ENCODE measurements around the gene CEP85.

Gene CEP85

DNA sequence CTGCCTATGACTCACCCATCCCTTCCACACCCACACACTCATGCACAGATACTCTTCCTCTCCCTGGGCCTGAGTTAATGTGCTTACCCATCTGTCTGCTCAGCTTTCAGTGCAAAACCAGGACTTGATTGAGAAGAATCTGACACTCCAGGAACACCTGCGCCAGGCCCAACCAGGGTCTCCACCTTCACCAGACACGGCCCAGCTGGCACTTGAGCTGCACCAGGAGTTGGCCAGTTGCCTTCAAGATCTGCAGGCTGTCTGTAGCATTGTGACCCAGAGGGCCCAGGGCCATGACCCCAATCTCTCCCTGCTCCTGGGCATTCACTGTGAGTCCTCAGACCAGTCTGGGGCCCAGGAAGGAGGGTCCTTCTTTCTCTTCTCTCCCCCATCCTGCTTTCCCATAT is 42.4 kb downstream of the CEP85 start:
- no peak for DNase-seq (ENCODE audit: low read depth)
- no peak overlapping the region for H3K4me3 ChIP-seq (ENCODE audit: low read depth, low read length)

DNA sequence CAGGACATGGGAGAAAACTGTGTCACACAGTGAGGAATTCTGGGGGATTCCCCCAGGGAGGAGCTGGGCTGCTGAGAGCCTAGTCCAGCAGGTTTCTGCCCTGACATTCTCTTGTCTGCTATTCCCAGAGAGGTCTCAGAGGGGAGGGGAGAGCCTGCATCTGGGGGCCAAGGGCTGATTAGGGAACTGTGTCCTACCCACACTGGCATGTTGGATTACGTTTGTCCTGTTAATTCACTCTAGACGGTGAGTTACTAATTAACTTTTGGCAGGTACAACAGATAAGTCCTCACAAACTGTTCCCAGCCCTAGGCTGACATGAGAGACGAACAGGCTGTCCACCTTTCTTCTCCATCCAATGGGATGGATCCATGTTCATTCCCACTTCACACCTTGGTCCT is 43.3 kb downstream of the CEP85 start:
- H3K4me3 ChIP-seq (ENCODE audit: low read depth, low read length) = no peak overlapping the region
- TF ChIP-seq, protein P1, sequence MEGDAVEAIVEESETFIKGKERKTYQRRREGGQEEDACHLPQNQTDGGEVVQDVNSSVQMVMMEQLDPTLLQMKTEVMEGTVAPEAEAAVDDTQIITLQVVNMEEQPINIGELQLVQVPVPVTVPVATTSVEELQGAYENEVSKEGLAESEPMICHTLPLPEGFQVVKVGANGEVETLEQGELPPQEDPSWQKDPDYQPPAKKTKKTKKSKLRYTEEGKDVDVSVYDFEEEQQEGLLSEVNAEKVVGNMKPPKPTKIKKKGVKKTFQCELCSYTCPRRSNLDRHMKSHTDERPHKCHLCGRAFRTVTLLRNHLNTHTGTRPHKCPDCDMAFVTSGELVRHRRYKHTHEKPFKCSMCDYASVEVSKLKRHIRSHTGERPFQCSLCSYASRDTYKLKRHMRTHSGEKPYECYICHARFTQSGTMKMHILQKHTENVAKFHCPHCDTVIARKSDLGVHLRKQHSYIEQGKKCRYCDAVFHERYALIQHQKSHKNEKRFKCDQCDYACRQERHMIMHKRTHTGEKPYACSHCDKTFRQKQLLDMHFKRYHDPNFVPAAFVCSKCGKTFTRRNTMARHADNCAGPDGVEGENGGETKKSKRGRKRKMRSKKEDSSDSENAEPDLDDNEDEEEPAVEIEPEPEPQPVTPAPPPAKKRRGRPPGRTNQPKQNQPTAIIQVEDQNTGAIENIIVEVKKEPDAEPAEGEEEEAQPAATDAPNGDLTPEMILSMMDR (IDR thresholded peaks at IDR 0.05; ENCODE audit: control insufficient read depth, extremely low read depth, insufficient read depth) = no peak
- no peak for DNase-seq (ENCODE audit: low read depth)

More for the DNA sequence above, 42.4 kb downstream of the CEP85 start:
- TF ChIP-seq, protein P1 (IDR thresholded peaks at IDR 0.05; ENCODE audit: control insufficient read depth, extremely low read depth, insufficient read depth) = no peak

DNA sequence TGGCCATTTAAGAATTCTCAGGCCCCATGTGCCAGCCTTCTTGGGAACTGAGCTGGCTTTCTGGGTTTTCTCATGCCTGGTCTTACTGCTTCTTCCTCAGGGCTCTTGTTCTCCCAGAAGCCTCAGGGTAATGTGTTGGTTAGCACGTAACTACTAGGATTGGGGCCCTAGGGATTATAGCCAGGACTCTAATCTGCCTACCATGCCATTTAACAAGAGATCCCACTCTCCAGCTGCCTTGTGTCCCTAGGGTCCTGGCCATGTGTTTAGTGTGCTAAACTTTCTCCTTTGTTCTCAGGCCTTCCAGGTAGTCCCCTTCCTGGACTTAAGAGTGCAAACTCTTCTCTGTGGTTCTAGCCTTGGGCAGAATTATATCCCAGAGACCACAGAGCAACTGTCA is 43.7 kb downstream of the CEP85 start:
- no peak overlapping the region for H3K4me3 ChIP-seq (ENCODE audit: low read depth, low read length)
- no peak for DNase-seq (ENCODE audit: low read depth)
- TF ChIP-seq, protein P1 (IDR thresholded peaks at IDR 0.05; ENCODE audit: control insufficient read depth, extremely low read depth, insufficient read depth) = no peak

DNA sequence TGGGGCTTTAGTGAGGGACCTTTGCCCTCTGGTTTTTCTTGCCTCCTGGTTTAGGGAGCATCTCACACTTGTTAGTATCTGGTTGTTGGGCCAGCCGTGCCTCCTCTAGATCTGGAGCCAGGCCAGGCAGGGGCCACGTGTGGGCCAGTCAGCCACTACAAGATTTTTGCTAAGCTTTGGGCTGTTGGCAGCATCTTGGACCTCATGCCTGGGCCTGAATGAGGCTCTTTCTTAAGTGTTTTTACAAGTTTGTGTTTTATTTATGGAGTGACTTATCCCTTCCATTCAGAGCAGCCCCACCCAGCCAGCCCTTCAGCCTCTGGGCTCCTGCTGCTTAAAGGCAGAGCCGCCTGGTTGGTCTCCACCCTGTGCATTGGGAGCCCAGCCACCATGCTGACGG is 44.3 kb downstream of the CEP85 start:
- no peak for DNase-seq (ENCODE audit: low read depth)
- no peak overlapping the region for H3K4me3 ChIP-seq (ENCODE audit: low read depth, low read length)
- TF ChIP-seq, protein P1 (IDR thresholded peaks at IDR 0.05; ENCODE audit: control insufficient read depth, extremely low read depth, insufficient read depth) = no peak

DNA sequence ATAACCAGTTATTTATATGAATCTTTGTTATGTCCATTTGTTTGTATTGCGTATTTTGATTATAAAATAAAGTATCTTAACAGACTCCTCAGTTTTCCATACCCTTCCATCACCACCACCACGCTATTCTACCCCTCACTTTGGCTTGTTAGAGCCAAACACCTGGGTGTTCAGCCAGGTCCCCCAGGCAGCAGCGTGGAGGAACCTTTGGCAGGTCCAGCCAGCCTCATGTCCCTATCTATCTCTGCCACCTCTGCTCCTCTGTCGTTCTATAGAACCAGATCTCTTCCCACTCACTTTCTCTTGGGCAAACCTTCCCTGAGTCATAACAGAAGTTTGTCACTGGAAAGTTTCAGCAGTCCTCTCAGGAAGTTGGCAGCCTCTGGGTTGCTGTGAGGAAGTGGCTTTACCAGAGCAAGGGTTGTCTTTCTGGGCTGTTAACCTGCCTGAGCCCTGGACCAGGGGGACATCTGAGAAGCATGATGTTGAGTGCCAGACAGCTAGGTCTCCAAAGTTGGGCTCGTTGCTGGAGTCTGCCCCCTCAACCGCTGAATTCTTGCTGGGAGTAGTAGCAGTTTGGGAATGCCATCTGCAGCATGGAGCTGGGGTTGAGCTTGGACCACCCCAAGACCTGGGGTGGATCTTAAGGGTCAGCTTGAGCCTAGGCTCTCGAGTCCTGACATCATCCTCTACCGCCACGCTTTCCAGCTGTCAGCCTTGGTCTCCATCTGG is 44.9 kb downstream of the CEP85 start:
- no peak for DNase-seq (ENCODE audit: low read depth)
- TF ChIP-seq, protein P1 (IDR thresholded peaks at IDR 0.05; ENCODE audit: control insufficient read depth, extremely low read depth, insufficient read depth) = no peak
- peak overlapping the region; percentile 60 for H3K4me3 ChIP-seq (ENCODE audit: low read depth, low read length)

DNA sequence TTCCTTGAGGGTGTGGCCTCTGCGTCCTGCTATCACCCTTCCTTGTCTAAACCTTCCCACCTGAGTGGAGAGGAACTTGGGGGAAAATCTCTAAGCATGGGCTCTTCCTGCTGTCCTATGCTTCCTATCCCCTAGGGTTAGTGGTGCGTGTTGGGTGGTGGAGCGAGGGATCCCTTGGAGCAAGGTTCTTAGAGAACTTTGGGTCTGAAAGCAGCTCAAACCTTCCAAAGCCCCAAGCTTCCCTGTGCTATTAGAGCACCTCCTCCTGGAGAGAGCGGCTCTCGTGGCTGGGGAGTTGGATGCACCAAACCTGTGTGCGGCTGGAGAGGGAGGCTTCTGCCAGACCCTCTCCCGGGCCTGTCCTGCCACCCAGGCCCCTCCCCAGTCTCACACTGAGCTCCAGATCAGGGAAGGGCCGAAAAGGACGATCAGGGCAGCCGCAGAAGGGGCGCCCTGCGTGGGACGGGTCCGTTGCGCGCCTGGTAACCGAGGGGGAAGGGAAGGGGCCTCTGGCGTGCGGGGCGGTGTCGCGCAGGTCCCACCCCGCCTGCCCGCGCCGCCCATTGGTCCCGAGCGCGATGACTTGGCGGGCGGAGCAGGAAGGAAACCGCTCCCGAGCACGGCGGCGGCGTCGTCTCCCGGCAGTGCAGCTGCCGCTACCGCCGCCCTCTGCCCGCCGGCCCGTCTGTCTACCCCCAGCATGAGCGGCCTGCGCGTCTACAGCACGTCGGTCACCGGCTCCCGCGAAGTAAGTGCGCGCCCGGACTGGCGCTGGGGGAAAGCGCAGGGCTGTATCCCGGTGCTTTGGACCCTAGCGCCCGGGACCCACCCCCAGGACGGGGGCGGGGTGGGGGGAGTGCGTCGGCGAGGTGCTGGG is 45.7 kb downstream of the CEP85 start, which contains the start of gene SH3BGRL3:
SH3BGRL3 (plus strand) TSS at position 631 of the 877 bp plus-strand sequence; CDS start at position 701, 70 bp downstream.
- H3K4me3 ChIP-seq (ENCODE audit: low read depth, low read length) = peak within 1 kb of the TSS; percentile 60
- TF ChIP-seq, protein P1 (IDR thresholded peaks at IDR 0.05; ENCODE audit: control insufficient read depth, extremely low read depth, insufficient read depth) = peak; percentile 15; the same call in 1 of the 2 replicates
- peak; percentile 15 for DNase-seq (ENCODE audit: low read depth)

Measured in LNCaP clone FGC (cell line).